ENCODE results near the gene RAI1.

RAI1 gene

DNA sequence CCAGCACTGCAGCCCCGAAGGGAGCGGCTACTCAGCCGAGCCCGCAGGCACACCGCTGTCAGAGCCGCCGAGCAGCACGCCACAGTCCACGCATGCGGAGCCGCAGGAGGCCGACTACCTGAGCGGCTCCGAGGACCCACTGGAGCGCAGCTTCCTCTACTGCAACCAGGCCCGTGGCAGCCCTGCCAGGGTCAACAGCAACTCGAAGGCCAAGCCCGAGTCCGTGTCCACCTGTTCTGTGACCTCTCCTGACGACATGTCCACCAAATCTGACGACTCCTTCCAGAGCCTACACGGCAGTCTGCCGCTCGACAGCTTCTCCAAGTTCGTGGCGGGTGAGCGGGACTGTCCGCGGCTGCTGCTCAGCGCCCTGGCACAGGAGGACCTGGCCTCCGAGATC is 113.1 kb downstream of the RAI1 start:
- H2AFZ ChIP-seq, result no peak overlapping the region
- H3K9ac ChIP-seq, result no peak overlapping the region
- H3K27ac ChIP-seq, result no peak overlapping the region
- H3K4me1 ChIP-seq, result peaks cover 24% of the 10 kb centered on the region
- no peak overlapping the region for H3K4me2 ChIP-seq (ENCODE audit: low read length)
- TF ChIP-seq CTCF (IDR thresholded peaks at IDR 0.05), result no peak
- H3K36me3 ChIP-seq (ENCODE audit: control insufficient read depth, insufficient read depth, low read length), result no peaks in the 10 kb centered on the region
- no peak overlapping the region for H3K4me3 ChIP-seq (ENCODE audit: low read depth, low read length)
- H3K9me3 ChIP-seq (ENCODE audit: control insufficient read depth, low read length), result no peaks in the 10 kb centered on the region
- H3K27me3 ChIP-seq (ENCODE audit: control insufficient read depth, insufficient read depth, low read length), result no peaks in the 10 kb centered on the region
- peaks cover 28% of the 10 kb centered on the region for H3K79me2 ChIP-seq

- H3K36me3 ChIP-seq (ENCODE audit: control insufficient read depth, insufficient read depth, low read length), result no peaks in the 10 kb centered on the region
- H3K79me2 ChIP-seq, result peaks cover 33% of the 10 kb centered on the region
- H3K9me3 ChIP-seq (ENCODE audit: control insufficient read depth, low read length), result no peaks in the 10 kb centered on the region
- H3K4me3 ChIP-seq (ENCODE audit: low read depth, low read length), result no peak overlapping the region
- peaks cover 24% of the 10 kb centered on the region for H3K4me1 ChIP-seq
- no peaks in the 10 kb centered on the region for H3K27me3 ChIP-seq (ENCODE audit: control insufficient read depth, insufficient read depth, low read length)
- H3K9ac ChIP-seq, result no peak overlapping the region
- no peak overlapping the region for H3K4me2 ChIP-seq (ENCODE audit: low read length)
- H2AFZ ChIP-seq, result no peak overlapping the region
- TF ChIP-seq CTCF (IDR thresholded peaks at IDR 0.05), result no peak
- no peak overlapping the region for H3K27ac ChIP-seq
These were observed 114.0 kb downstream of the RAI1 start for GRCh38 chr17:17795296-17795695.

DNA sequence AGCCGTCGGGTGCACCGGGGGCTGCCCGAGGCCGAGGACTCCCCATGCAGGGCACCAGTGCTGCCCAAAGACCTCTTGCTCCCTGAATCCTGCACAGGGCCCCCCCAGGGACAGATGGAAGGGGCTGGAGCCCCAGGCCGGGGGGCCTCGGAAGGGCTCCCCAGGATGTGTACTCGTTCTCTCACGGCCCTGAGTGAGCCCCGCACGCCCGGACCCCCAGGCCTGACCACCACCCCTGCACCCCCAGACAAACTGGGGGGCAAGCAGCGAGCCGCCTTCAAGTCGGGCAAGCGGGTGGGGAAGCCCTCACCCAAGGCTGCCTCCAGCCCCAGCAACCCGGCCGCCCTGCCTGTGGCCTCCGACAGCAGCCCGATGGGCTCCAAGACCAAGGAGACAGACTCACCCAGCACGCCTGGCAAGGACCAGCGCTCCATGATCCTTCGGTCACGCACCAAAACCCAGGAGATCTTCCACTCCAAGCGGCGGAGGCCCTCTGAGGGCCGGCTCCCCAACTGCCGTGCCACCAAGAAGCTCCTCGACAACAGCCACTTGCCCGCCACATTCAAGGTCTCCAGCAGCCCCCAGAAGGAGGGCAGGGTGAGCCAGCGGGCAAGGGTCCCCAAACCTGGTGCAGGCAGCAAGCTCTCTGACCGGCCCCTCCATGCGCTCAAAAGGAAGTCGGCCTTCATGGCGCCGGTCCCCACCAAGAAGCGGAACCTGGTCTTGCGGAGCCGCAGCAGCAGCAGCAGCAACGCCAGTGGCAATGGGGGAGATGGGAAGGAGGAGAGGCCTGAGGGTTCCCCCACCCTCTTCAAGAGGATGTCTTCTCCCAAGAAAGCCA is 114.9 kb downstream of the RAI1 start:
- no peaks in the 10 kb centered on the region for H3K27me3 ChIP-seq (ENCODE audit: control insufficient read depth, insufficient read depth, low read length)
- H3K4me3 ChIP-seq (ENCODE audit: low read depth, low read length), result no peak overlapping the region
- no peak overlapping the region for H3K27ac ChIP-seq
- H2AFZ ChIP-seq, result no peak overlapping the region
- no peak overlapping the region for H3K4me2 ChIP-seq (ENCODE audit: low read length)
- peaks cover 38% of the 10 kb centered on the region for H3K79me2 ChIP-seq
- H3K4me1 ChIP-seq, result peaks cover 24% of the 10 kb centered on the region
- no peaks in the 10 kb centered on the region for H3K9me3 ChIP-seq (ENCODE audit: control insufficient read depth, low read length)
- no peaks in the 10 kb centered on the region for H3K36me3 ChIP-seq (ENCODE audit: control insufficient read depth, insufficient read depth, low read length)
- no peak for TF ChIP-seq CTCF (IDR thresholded peaks at IDR 0.05)
- no peak overlapping the region for H3K9ac ChIP-seq

- no peak overlapping the region for H2AFZ ChIP-seq
- no peak overlapping the region for H3K9ac ChIP-seq
- H3K36me3 ChIP-seq (ENCODE audit: control insufficient read depth, insufficient read depth, low read length), result no peaks in the 10 kb centered on the region
- H3K4me3 ChIP-seq (ENCODE audit: low read depth, low read length), result no peak overlapping the region
- H3K4me1 ChIP-seq, result peaks cover 20% of the 10 kb centered on the region
- no peaks in the 10 kb centered on the region for H3K27me3 ChIP-seq (ENCODE audit: control insufficient read depth, insufficient read depth, low read length)
- H3K79me2 ChIP-seq, result peaks cover 44% of the 10 kb centered on the region
- TF ChIP-seq CTCF (IDR thresholded peaks at IDR 0.05), result no peak
- no peak overlapping the region for H3K4me2 ChIP-seq (ENCODE audit: low read length)
- no peak overlapping the region for H3K27ac ChIP-seq
- no peaks in the 10 kb centered on the region for H3K9me3 ChIP-seq (ENCODE audit: control insufficient read depth, low read length)
These were observed 115.5 kb downstream of the RAI1 start for GRCh38 chr17:17796787-17797061.
